Choroid plexus epithelial cell (primary cell): Measurements from ENCODE around the gene PTPRQ.

ENCODE experiments used
- DNase-seq: peaks from one replicate; pipeline ENCODE4 v3.0.0-alpha.2; 2010; ENCODE audit warnings: low read depth
- H3K4me3 ChIP-seq: 2 replicates; pipeline ENCODE4 v1.5.1; 2011; ENCODE audit warnings: low read depth, mild to moderate bottlenecking, control low read depth, low read length, moderate library complexity
- CTCF ChIP-seq: conservative IDR thresholded peaks from 2 replicates; pipeline ENCODE4 v1.5.1; 2011; ENCODE audit warnings: low read depth, mild to moderate bottlenecking, control low read depth, inconsistent platforms, low read length, moderate library complexity

The PTPRQ gene

GRCh38 chr12:80607361-80608135, 163.5 kb downstream of the PTPRQ start:
- no peak for TF ChIP-seq CTCF
- H3K4me3 ChIP-seq = no peak overlapping the region
- no peak for DNase-seq

- no peak for TF ChIP-seq CTCF
- no peak overlapping the region for H3K4me3 ChIP-seq
- DNase-seq = no peak
Observed at GRCh38 chr12:80617733-80618132, 173.7 kb downstream of the PTPRQ start.

DNA sequence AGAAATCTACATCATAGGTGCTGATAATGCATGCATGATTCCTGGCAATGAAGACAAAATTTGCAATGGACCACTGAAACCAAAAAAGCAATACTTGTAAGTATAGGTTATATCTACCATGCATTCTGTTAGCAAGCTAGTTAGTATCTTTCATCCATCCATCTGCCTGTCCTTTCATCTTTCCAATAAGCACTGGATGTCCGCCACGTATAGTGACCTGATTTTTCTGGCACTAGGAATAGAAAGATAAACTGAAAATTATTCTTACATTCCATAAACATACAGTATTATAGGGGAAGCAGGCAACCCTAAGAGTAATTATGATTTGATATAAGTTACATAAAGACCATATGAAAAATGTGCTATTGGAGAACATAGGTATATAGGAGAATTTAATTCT, 176.2 kb downstream of the PTPRQ start:
- TF ChIP-seq CTCF = no peak
- no peak for DNase-seq
- H3K4me3 ChIP-seq = no peak overlapping the region

GRCh38 chr12:80622271-80622670, 178.2 kb downstream of the PTPRQ start:
- H3K4me3 ChIP-seq = no peak overlapping the region
- DNase-seq = peak; percentile 26
- TF ChIP-seq CTCF = peak; percentile 45

DNA sequence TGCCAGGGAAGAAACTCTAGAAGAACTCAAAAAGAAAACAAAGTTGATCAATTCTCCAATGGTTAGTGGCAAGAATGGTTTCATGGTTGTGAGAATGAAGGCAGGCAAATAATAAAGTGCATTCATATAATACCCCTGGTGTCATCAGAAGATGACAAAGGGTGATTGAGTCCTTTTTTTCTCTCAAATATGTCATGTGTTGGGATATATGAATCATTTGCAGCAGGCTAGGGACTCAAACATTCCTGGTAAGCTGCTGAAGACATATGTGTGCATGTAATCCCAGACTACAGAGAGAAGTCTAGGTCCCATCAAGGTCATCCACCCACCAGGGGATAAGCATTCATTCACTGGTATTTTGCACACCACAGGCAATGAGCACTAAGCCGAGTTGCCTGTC, 181.0 kb downstream of the PTPRQ start:
- H3K4me3 ChIP-seq = no peak overlapping the region
- TF ChIP-seq CTCF = no peak
- no peak for DNase-seq

- no peak overlapping the region for H3K4me3 ChIP-seq
- TF ChIP-seq CTCF = no peak
- DNase-seq = no peak
Observed at GRCh38 chr12:80625901-80626300, 181.9 kb downstream of the PTPRQ start.

- peak; percentile 79 for DNase-seq
- no peak overlapping the region for H3K4me3 ChIP-seq
- no peak for TF ChIP-seq CTCF
Observed at GRCh38 chr12:80627782-80628181, 183.7 kb downstream of the PTPRQ start.
